PC-3 (cell line): ENCODE measurements around the gene LTBP1.

Experiments
- CTCF ChIP-seq: fragments of 300-600 bp; sonication (generic); conservative IDR thresholded peaks from 2 replicates; pipeline ENCODE4 v1.5.1; 2017; ENCODE audit warnings: antibody characterized with exemption, low read depth, mild to moderate bottlenecking, low read length
- EZH2 ChIP-seq: fragments of 300-600 bp; sonication (generic); IDR thresholded peaks from one replicate; pipeline ENCODE4 v1.6.1; 2017; ENCODE audit warnings: antibody characterized with exemption, mild to moderate bottlenecking, low read length; ENCODE audit not compliant: unreplicated experiment
- EZH2phosphoT487 ChIP-seq: fragments of 300-600 bp; sonication (generic); IDR thresholded peaks from 2 replicates; pipeline ENCODE4 v1.6.1; 2018; ENCODE audit warnings: mild to moderate bottlenecking, antibody characterized with exemption, low read length, borderline replicate concordance

GRCh38 chr2:33135645-33136044, 188.9 kb downstream of the LTBP1 start:
- no peak for TF ChIP-seq CTCF
- TF ChIP-seq EZH2, result no peak
- TF ChIP-seq EZH2phosphoT487, result no peak
